WTC11 (cell line): Measurements from ENCODE around the gene IL20RA.

ENCODE experiments used
- ATF1 ChIP-seq: sonication (generic); formaldehyde crosslinking; IDR thresholded peaks from 2 replicates; pipeline ENCODE4 v1.8.1; 2023; ENCODE audit warnings: mild to moderate bottlenecking, moderate library complexity, missing genetic modification reagents
- CREB1 ChIP-seq: sonication (generic); formaldehyde crosslinking; IDR thresholded peaks from 2 replicates; pipeline ENCODE4 v1.8.0; 2023; ENCODE audit warnings: mild to moderate bottlenecking, missing genetic modification reagents
- CTCF ChIP-seq: fragments of 200-600 bp; IDR thresholded peaks from 2 replicates; pipeline ENCODE4 v1.8.0; 2022; ENCODE audit warnings: antibody characterized with exemption
- MYBL2 ChIP-seq: sonication (generic); formaldehyde crosslinking; IDR thresholded peaks from 2 replicates; pipeline ENCODE4 v1.8.1; 2023; ENCODE audit warnings: mild to moderate bottlenecking, moderate library complexity, missing genetic modification reagents
- NFATC4 ChIP-seq: fragments of 250-450 bp; sonication (Bioruptor Pico); IDR thresholded peaks from 2 replicates; pipeline ENCODE4 v1.9.0; 2021; ENCODE audit warnings: mild to moderate bottlenecking
- RELA ChIP-seq: sonication (generic); formaldehyde crosslinking; IDR thresholded peaks from 2 replicates; pipeline ENCODE4 v1.8.1; 2022; ENCODE audit warnings: missing genetic modification reagents, mild to moderate bottlenecking, borderline replicate concordance
- TEAD1 ChIP-seq: sonication (generic); formaldehyde crosslinking; IDR thresholded peaks from 2 replicates; pipeline ENCODE4 v1.8.0; 2022; ENCODE audit warnings: mild to moderate bottlenecking, missing genetic modification reagents
- USF2 ChIP-seq: sonication (generic); formaldehyde crosslinking; IDR thresholded peaks from 2 replicates; pipeline ENCODE4 v1.8.1; 2023; ENCODE audit warnings: mild to moderate bottlenecking, missing genetic modification reagents, moderate library complexity

- no peak for TF ChIP-seq CREB1
- TF ChIP-seq MYBL2 (CRISPR knock-in tag), result no peak
- no peak for TF ChIP-seq CTCF
- TF ChIP-seq ATF1 (CRISPR knock-in tag), result no peak
- no peak for TF ChIP-seq USF2 (CRISPR knock-in tag)
- TF ChIP-seq TEAD1, result no peak
- TF ChIP-seq NFATC4 (CRISPR knock-in tag), result no peak
- TF ChIP-seq RELA (CRISPR knock-in tag), result no peak
Observed at GRCh38 chr6:136990242-136990578, 54.6 kb downstream of the IL20RA start.
